Measurements from ENCODE around the gene NHERF2. TPM values are rescaled to one million over a fixed set of nuclear protein-coding genes. Genes with fewer than 3 reads are reported as not detected.

The NHERF2 gene
- total RNA-seq, 2 donors from 2014 or later = 64.0 to 77.9 TPM

GRCh38 chr16:2027024-2028010 is 615 bp downstream of the NHERF2 start:
- H3K9ac ChIP-seq (ENCODE audit: low read depth in 2 of 2, low read length in 2 of 2) = peak overlapping the region; percentile 66 to 76
- peak overlapping the region; percentile 66 for H3K4me3 ChIP-seq
- H3K27ac ChIP-seq = peak overlapping the region; percentile 47
- TF ChIP-seq CTCF (IDR thresholded peaks at IDR 0.05) = no peak
- intact Hi-C loops (cut with DNase I) = loop anchor here (10.0 kb wide), 1 partner anchor 57 kb away; no protein-coding TSS in a partner anchor
- no peaks in the 10 kb centered on the region for H3K36me3 ChIP-seq
- H3K27me3 ChIP-seq = no peaks in the 10 kb centered on the region
- DNase-seq = no peak
- peaks cover 3% of the 10 kb centered on the region for H3K4me1 ChIP-seq
- no peaks in the 10 kb centered on the region for H3K9me3 ChIP-seq

GRCh38 chr16:2028146-2028545 is 1.4 kb downstream of the NHERF2 start:
- Histone ChIP-seq H3K9me3 (no peaks in the 10 kb centered on the region), H3K27me3 (no peaks in the 10 kb centered on the region), H3K4me1 (no peaks in the 10 kb centered on the region), H3K9ac (ENCODE audit: low read depth in 2 of 2, low read length in 2 of 2) (peak overlapping the region; percentile 50 to 76), H3K4me3 (peak overlapping the region; percentile 66), H3K27ac (no peak overlapping the region), H3K36me3 (no peaks in the 10 kb centered on the region)
- intact Hi-C loops (cut with DNase I) = loop anchor here (10.0 kb wide), 1 partner anchor 57 kb away; no protein-coding TSS in a partner anchor
- TF ChIP-seq CTCF (IDR thresholded peaks at IDR 0.05) = no peak
- no peak for DNase-seq

- TF ChIP-seq CTCF (IDR thresholded peaks at IDR 0.05) = no peak
- Histone ChIP-seq H3K36me3 (no peaks in the 10 kb centered on the region), H3K9ac (ENCODE audit: low read depth in 2 of 2, low read length in 2 of 2) (peak overlapping the region; percentile 2 to 76), H3K4me3 (peak overlapping the region; percentile 66), H3K4me1 (no peaks in the 10 kb centered on the region), H3K9me3 (no peaks in the 10 kb centered on the region), H3K27me3 (no peaks in the 10 kb centered on the region), H3K27ac (no peak overlapping the region)
- intact Hi-C loops (cut with DNase I) = loop anchor here (10.0 kb wide), 1 partner anchor 56 kb away; no protein-coding TSS in a partner anchor
- no peak for DNase-seq
Observed at GRCh38 chr16:2028620-2029220, 2.0 kb downstream of the NHERF2 start.

- no peaks in the 10 kb centered on the region for H3K4me1 ChIP-seq
- DNase-seq = no peak
- H3K9ac ChIP-seq (ENCODE audit: low read depth in 2 of 2, low read length in 2 of 2) = no peak overlapping the region
- H3K27ac ChIP-seq = no peak overlapping the region
- no peaks in the 10 kb centered on the region for H3K9me3 ChIP-seq
- H3K4me3 ChIP-seq = no peak overlapping the region
- H3K27me3 ChIP-seq = no peaks in the 10 kb centered on the region
- H3K36me3 ChIP-seq = no peaks in the 10 kb centered on the region
- TF ChIP-seq CTCF (IDR thresholded peaks at IDR 0.05) = no peak
- intact Hi-C loops (cut with DNase I) = loop anchor here (10.0 kb wide), 1 partner anchor 55 kb away; no protein-coding TSS in a partner anchor
Observed at GRCh38 chr16:2029350-2029749, 2.6 kb downstream of the NHERF2 start.

GRCh38 chr16:2030036-2030435 is 3.3 kb downstream of the NHERF2 start:
- intact Hi-C loops (cut with DNase I) = no loop called here
- DNase-seq = no peak
- no peak overlapping the region for H3K27ac ChIP-seq

More at GRCh38 chr16:2030036-2030435, 3.3 kb downstream of the NHERF2 start:
- H3K36me3 ChIP-seq = no peaks in the 10 kb centered on the region
- TF ChIP-seq CTCF (IDR thresholded peaks at IDR 0.05) = no peak
- peak overlapping the region in 1 of 2 donors; percentile 18 for H3K9ac ChIP-seq (ENCODE audit: low read depth in 2 of 2, low read length in 2 of 2)
- H3K9me3 ChIP-seq = no peaks in the 10 kb centered on the region
- H3K4me3 ChIP-seq = no peak overlapping the region
- no peaks in the 10 kb centered on the region for H3K27me3 ChIP-seq
- H3K4me1 ChIP-seq = no peaks in the 10 kb centered on the region

Data from colonic mucosa (tissue), 4 donors.